Caco-2 (cell line): ENCODE measurements around the gene AGL. TPM values are rescaled to one million over a fixed set of nuclear protein-coding genes. Genes with fewer than 3 reads are reported as not detected.

Experiments used
- BruUV-seq: library from RNA; stranded (reverse); fragments of 400-500 nt; replicated peaks from 2 replicates; lab custom pipeline; 2021; lab: Mats Ljungman, UMichigan
- CTCF ChIA-PET: fragments of 300-600 bp; sonication (Branson Sonifier 250); formaldehyde crosslinking; loops from one replicate; lab custom pipeline; 2022; ENCODE audit warnings: antibody characterized with exemption; lab: Charles Lee
- POLR2A ChIA-PET: fragments of 300-600 bp; sonication (Branson Sonifier 250); formaldehyde crosslinking; loops from one replicate; lab custom pipeline; 2022; ENCODE audit warnings: antibody characterized with exemption; lab: Charles Lee
- DNase-seq, 2 experiments: peaks; one replicate each; pipeline versions ENCODE4 v3.0.0 to v3.0.0-alpha.2; 2020 to 2022
- H3K27me3 ChIP-seq: replicated peaks from 2 replicates; pipeline ENCODE4 v1.6.0; 2011; ENCODE audit warnings: low read length; ENCODE audit not compliant: control insufficient read depth, insufficient read depth
- H3K36me3 ChIP-seq: 2 replicates; pipeline ENCODE4 v1.5.1; 2011; ENCODE audit warnings: low read length; ENCODE audit not compliant: control insufficient read depth, insufficient read depth
- H3K4me1 ChIP-seq: fragments of 250-450 bp; sonication (Bioruptor Pico); 2 replicates; pipeline ENCODE4 v1.5.1; 2020; ENCODE audit warnings: mild to moderate bottlenecking
- H3K4me3 ChIP-seq: 2 replicates; pipeline ENCODE4 v1.5.1; 2011; ENCODE audit warnings: low read depth, mild to moderate bottlenecking, control low read depth, low read length
- H3K9me3 ChIP-seq: fragments of 250-450 bp; sonication (Bioruptor Pico); 2 replicates; pipeline ENCODE4 v1.5.1; 2020; ENCODE audit warnings: mild to moderate bottlenecking, moderate library complexity
- H3K27ac Mint-ChIP-seq: one replicate; pipeline ENCODE4 v1.8.0; 2022; ENCODE audit warnings: mixed read lengths; ENCODE audit not compliant: unreplicated experiment
- H3K27me3 Mint-ChIP-seq: one replicate; pipeline ENCODE4 v1.8.0; 2022; ENCODE audit warnings: mixed read lengths; ENCODE audit not compliant: insufficient read depth, unreplicated experiment
- H3K36me3 Mint-ChIP-seq: one replicate; pipeline ENCODE4 v1.8.0; 2022; ENCODE audit warnings: mild to moderate bottlenecking, mixed read lengths; ENCODE audit not compliant: insufficient read depth, unreplicated experiment
- H3K4me1 Mint-ChIP-seq: one replicate; pipeline ENCODE4 v1.8.0; 2022; ENCODE audit warnings: low read depth, mixed read lengths; ENCODE audit not compliant: unreplicated experiment
- H3K4me3 Mint-ChIP-seq: one replicate; pipeline ENCODE4 v1.8.0; 2022; ENCODE audit warnings: mild to moderate bottlenecking, moderate library complexity, mixed read lengths; ENCODE audit not compliant: unreplicated experiment
- H3K9me3 Mint-ChIP-seq: one replicate; pipeline ENCODE4 v1.8.0; 2022; ENCODE audit warnings: mixed read lengths; ENCODE audit not compliant: unreplicated experiment
- intact Hi-C: fragments of 100-400 bp; cut with micrococcal nuclease; formaldehyde crosslinking; loops from one replicate; pipeline ENCODE4 v1.10.0; 2022; ENCODE audit not compliant: unreplicated experiment
- total RNA-seq: library from RNA; stranded (reverse); gene quantifications from 2 replicates; pipeline ENCODE4 v1.2.3, GENCODE V29; 2022
- TF ChIP-seq, protein P1 (sequence below), 2 experiments: fragments of 200-600 bp in 1 of 2; IDR thresholded peaks; 1 replicate in 1 of 2; 2 replicates in 1 of 2; pipeline versions ENCODE4 v1.5.1 to v1.8.0; 2011 to 2022; ENCODE audit warnings: antibody characterized with exemption in 1 of 2, control low read depth in 1 of 2, inconsistent platforms in 1 of 2, low read depth in 1 of 2, low read length in 1 of 2, mild to moderate bottlenecking in 1 of 2, moderate library complexity in 1 of 2; ENCODE audit not compliant: insufficient read depth in 1 of 2, severe bottlenecking in 1 of 2, unreplicated experiment in 1 of 2

Gene AGL
- total RNA-seq, 1 experiment from 2014 or later = 23.6 TPM

DNA sequence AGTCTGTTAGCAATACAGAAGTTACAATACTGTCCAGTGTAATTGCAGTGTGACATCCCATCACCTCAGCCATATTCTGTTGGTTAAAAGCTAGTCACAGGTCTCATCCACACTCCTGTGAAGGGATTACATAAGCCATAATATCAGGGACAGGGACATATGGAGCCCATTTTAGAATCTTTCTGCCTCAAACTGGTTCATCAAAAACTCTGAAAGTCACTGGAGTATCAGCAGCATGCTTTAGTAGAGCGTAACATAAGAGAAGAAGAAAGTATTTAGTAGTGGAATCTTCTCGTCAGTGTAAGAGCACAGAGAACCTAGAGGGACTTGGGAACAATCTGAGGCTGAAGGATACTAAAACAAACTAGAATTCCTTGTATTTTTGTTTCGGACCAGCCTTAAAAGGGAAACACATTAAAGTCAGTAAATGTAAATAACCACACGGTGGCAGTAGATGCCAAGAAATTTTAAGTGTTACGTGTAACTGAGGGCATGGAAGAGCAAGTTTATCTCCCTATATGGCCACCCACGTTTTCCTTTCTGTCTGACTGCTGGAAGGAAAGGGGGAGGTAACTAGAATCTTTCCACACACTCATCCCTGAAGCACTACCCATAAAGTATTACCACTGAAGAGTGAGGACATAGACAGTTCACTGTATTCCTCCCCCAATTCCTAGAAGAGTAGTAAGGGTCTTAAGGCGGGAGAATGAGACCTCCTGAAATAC lies 41.6 kb upstream of the AGL start:
- DNase-seq = peak; percentile 49 to 58
- Histone ChIP-seq H3K4me3 (no peak overlapping the region), H3K4me1 (0 out of 2 replicates have a peak, but pooled peaks cover 3% of the 10 kb centered on the region), H3K36me3 (no peaks in the 10 kb centered on the region), H3K9me3 (no peaks in the 10 kb centered on the region), H3K27me3 (no peaks in the 10 kb centered on the region)
- TF ChIP-seq, protein P1, sequence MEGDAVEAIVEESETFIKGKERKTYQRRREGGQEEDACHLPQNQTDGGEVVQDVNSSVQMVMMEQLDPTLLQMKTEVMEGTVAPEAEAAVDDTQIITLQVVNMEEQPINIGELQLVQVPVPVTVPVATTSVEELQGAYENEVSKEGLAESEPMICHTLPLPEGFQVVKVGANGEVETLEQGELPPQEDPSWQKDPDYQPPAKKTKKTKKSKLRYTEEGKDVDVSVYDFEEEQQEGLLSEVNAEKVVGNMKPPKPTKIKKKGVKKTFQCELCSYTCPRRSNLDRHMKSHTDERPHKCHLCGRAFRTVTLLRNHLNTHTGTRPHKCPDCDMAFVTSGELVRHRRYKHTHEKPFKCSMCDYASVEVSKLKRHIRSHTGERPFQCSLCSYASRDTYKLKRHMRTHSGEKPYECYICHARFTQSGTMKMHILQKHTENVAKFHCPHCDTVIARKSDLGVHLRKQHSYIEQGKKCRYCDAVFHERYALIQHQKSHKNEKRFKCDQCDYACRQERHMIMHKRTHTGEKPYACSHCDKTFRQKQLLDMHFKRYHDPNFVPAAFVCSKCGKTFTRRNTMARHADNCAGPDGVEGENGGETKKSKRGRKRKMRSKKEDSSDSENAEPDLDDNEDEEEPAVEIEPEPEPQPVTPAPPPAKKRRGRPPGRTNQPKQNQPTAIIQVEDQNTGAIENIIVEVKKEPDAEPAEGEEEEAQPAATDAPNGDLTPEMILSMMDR (IDR thresholded peaks at IDR 0.05; ENCODE audit: insufficient read depth in 1 of 2, low read depth in 1 of 2, low read length in 1 of 2, severe bottlenecking in 1 of 2, unreplicated experiment in 1 of 2) = peak in 1 of 2 experiments; percentile 3
- no peaks in the 10 kb centered on the region for H3K27me3 Mint-ChIP-seq
- H3K4me1 Mint-ChIP-seq = no peaks in the 10 kb centered on the region
- no peaks in the 10 kb centered on the region for H3K9me3 Mint-ChIP-seq
- intact Hi-C loops = loop anchor here (1.0 to 10.0 kb wide), 6 partner anchors 28 to 1060 kb away; partner anchors contain the start of genes AGL, SASS6 and TRMT13
- ChIA-PET POLR2A (no interaction called here), CTCF (no interaction called here)
- no peak overlapping the region for H3K27ac Mint-ChIP-seq
- BruUV-seq = no TSS peak
- no peaks in the 10 kb centered on the region for H3K36me3 Mint-ChIP-seq
- no peak overlapping the region for H3K4me3 Mint-ChIP-seq

DNA sequence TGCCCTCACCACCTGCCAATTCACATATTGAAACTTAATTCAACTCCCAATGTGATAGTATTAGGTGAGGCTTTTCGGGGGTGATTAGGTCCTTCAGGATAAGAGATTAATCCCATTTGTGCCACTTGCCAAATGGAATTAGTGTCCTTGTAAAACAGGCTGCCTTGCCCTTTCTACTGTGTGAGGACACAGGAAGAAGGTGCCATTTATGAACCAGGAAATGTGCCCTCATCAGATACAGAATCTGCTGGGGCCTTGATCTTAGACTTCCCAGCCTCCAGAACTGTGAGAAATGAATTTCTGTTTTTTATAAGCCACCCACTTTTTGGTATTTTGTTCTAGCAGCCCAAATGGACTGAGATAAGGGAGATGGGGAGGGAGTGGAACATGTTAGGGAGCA lies 39.1 kb upstream of the AGL start:
- CTCF ChIA-PET = no interaction called here
- TF ChIP-seq, protein P1 (IDR thresholded peaks at IDR 0.05; ENCODE audit: insufficient read depth in 1 of 2, low read depth in 1 of 2, low read length in 1 of 2, severe bottlenecking in 1 of 2, unreplicated experiment in 1 of 2) = no peak

DNA sequence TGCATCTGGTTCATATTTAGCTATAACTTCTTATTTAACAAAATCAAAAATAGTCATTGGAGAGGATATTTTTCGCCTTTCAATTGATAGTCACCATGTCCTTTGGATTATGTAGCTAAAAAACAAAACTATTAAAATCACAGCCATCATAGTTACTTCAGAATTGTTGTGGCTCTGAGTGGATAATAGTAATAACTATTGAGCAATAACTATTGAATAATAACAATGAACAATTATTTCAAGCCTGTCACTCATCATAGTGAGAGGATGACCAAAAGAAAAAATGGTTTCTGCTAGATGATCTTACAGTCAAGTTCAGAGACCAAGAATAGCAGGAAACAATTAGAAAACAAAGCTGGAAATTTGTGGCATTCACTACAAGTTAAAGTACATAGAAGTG lies 38.4 kb upstream of the AGL start:
- no peaks in the 10 kb centered on the region for H3K27me3 ChIP-seq
- H3K27ac Mint-ChIP-seq = no peak overlapping the region
- no peaks in the 10 kb centered on the region for H3K9me3 ChIP-seq
- H3K36me3 Mint-ChIP-seq = no peaks in the 10 kb centered on the region
- no peaks in the 10 kb centered on the region for H3K9me3 Mint-ChIP-seq
- ChIA-PET POLR2A (no interaction called here), CTCF (no interaction called here)
- H3K36me3 ChIP-seq = no peaks in the 10 kb centered on the region
- H3K4me1 ChIP-seq = 0 out of 2 replicates have a peak, but pooled peaks cover 3% of the 10 kb centered on the region
- no TSS peak for BruUV-seq
- peaks cover 11% of the 10 kb centered on the region for H3K4me1 Mint-ChIP-seq
- H3K4me3 ChIP-seq = no peak overlapping the region
- TF ChIP-seq, protein P1 (IDR thresholded peaks at IDR 0.05; ENCODE audit: insufficient read depth in 1 of 2, low read depth in 1 of 2, low read length in 1 of 2, severe bottlenecking in 1 of 2, unreplicated experiment in 1 of 2) = no peak
- H3K27me3 Mint-ChIP-seq = no peaks in the 10 kb centered on the region
- DNase-seq = no peak
- intact Hi-C loops = no loop called here
- no peak overlapping the region for H3K4me3 Mint-ChIP-seq

More for the DNA sequence above, 39.1 kb upstream of the AGL start:
- 0 out of 2 replicates have a peak, but pooled peaks cover 3% of the 10 kb centered on the region for H3K4me1 ChIP-seq
- BruUV-seq = no TSS peak
- Mint-ChIP-seq H3K9me3 (no peaks in the 10 kb centered on the region), H3K27ac (no peak overlapping the region), H3K4me1 (peaks cover 11% of the 10 kb centered on the region), H3K36me3 (no peaks in the 10 kb centered on the region), H3K4me3 (no peak overlapping the region), H3K27me3 (no peaks in the 10 kb centered on the region)
- intact Hi-C loops = no loop called here
- H3K27me3 ChIP-seq = no peaks in the 10 kb centered on the region
- DNase-seq = no peak
- no peaks in the 10 kb centered on the region for H3K9me3 ChIP-seq
- H3K36me3 ChIP-seq = no peaks in the 10 kb centered on the region
- POLR2A ChIA-PET = no interaction called here
- no peak overlapping the region for H3K4me3 ChIP-seq
